ENCODE measurements around the gene ST6GAL1.

ST6GAL1 gene

GRCh38 chr3:187125319-187126031 lies 195.1 kb downstream of the ST6GAL1 start:
- DNase-seq, result no peak
